ENCODE measurements around the gene FREY1. TPM values are rescaled to one million over a fixed set of nuclear protein-coding genes. Genes with fewer than 3 reads are reported as not detected.

The FREY1 gene
- total RNA-seq, 8 experiments from 2014 or later, result 0.60 to 5.1 (median 1.7) TPM; not detected in 1

DNA sequence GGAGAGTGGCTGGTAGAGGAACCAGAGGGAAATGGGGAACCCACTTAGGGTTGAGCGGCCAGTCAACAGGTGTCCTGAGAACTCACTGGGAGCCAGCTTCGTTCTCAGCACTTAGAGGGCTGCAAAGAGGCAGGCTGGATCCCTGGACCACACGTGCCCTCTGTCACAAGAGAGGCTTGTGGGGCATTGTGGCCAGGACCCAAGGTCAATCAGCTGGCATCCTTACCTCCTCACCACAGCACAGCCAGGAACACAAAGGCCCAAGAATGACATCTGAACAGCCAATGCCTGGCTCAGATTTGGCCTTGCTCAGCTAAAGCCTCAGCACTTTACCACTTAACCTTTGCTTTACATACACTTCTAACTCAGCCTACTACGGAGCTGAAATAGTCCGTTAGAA is 14.2 kb downstream of the FREY1 start:
- Histone ChIP-seq H3K4me3 (no peak overlapping the region), H3K27ac (no peak overlapping the region), H3K4me1 (replicated peaks in 1 of 2) (peaks cover 17 to 21% of the 10 kb centered on the region in 2 donors)
- no peak for ATAC-seq (replicated peaks in 6 of 8)
- WGBS, 10 experiments, result 0 to 80% (median 55%) methylated on average over 1 to 2 of the region's 5 CpGs; no CpG with 5 or more reads in 5 of the 10 experiments
- in situ Hi-C loops (cut with MboI; ENCODE audit: low pct_unique_long_range_greater_than_20kb in 2 of 9, low sequenced_read_pairs in 9 of 9, unreplicated experiment in 9 of 9), result loop anchor here in 1 of 9 experiments (25.0 kb wide), 1 partner anchor 419 kb away; no protein-coding TSS in a partner anchor

DNA sequence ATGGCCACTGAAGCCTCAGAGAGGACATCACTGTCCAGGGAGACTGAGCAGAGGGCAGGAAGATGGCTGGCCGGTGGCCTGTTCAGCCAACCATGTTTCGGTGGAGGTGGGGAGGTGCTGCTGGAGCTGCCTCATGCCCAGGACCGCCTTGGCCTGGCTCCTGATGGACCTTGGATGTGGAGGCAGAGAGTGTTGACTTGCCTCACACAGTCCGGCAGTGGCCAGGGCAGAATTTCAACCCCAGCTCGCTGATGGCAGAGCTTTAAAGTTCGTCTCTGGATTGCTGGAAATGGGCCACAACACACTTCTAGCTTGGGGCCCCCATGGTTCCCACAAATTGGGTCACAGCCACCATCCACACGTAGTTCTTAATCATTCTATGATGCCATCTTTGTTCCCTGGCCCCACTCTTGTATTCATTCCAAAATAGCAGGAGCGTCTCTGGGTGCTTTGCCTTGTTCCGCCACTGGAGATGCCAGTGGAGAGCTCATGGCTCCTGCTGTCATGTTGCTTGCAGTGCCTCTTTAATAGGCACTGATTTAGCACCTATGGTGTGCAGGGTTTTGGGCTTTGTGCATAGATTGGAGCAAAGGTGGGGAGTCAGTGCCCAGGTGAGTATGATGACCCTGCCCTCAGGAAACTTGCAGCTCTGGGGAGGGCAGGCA is 16.1 kb downstream of the FREY1 start:
- peak in 1 of 8 experiments; percentile 49 for ATAC-seq (replicated peaks in 6 of 8)
- H3K4me1 ChIP-seq (replicated peaks in 1 of 2), result peaks cover 12 to 17% of the 10 kb centered on the region in 2 donors
- in situ Hi-C loops (cut with MboI; ENCODE audit: low pct_unique_long_range_greater_than_20kb in 2 of 9, low sequenced_read_pairs in 9 of 9, unreplicated experiment in 9 of 9), result loop anchor here in 1 of 9 experiments (25.0 kb wide), 1 partner anchor 421 kb away; no protein-coding TSS in a partner anchor
- H3K27ac ChIP-seq, result no peak overlapping the region
- no peak overlapping the region for H3K4me3 ChIP-seq
- WGBS, 10 experiments, result 69 to 100% (median 83%) methylated on average over 1 to 4 of the region's 9 CpGs; no CpG with 5 or more reads in 5 of the 10 experiments

DNA sequence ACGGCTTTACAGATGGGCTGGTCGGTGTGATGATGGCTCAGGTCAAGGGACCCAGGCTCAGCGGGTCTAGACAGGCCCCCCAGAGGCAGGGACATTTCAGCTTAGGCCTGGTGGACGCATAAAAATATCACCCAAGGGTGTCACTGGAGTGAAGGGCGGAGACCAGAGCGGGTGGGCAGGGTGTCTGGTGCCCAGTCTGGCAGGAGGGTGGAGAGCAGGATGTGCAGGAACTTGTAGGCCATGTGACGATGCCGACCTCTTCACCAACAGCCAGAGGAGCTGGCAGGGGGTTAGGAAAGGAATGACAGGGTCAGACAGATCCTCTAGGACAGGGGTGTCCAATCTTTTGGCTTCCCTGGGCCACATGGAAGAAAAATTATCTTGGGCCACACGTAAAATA is 17.1 kb downstream of the FREY1 start:
- in situ Hi-C loops (cut with MboI; ENCODE audit: low pct_unique_long_range_greater_than_20kb in 2 of 9, low sequenced_read_pairs in 9 of 9, unreplicated experiment in 9 of 9), result loop anchor here in 1 of 9 experiments (25.0 kb wide), 1 partner anchor 422 kb away; no protein-coding TSS in a partner anchor
- Histone ChIP-seq H3K4me3 (no peak overlapping the region), H3K4me1 (replicated peaks in 1 of 2) (peaks cover 8 to 9% of the 10 kb centered on the region in 2 donors), H3K27ac (no peak overlapping the region)
- ATAC-seq (replicated peaks in 6 of 8), result no peak
- 40 to 100% (median 80%) methylated on average over 1 to 7 of the region's 9 CpGs; no CpG with 5 or more reads in 2 of the 10 experiments for WGBS, 10 experiments

DNA sequence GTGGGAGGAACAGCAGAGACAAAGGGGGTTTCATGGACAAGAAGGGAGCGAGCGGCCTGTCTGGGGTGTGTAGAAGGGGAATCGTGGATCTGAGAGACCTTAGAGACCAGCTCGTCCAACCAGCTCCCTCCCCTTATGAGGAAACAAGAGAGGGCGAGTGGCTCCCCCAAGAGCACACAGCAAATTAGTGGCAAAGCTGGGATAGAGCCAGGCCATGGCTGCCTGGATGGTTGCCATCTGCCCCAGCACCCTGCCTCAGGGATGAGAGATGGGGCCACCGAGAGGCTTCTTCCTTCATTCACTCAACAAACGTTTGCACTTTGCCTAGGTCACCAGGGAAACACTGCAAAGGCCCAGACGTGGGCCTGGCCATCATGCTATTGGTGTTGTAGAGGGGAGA is 17.5 kb downstream of the FREY1 start:
- no peak overlapping the region for H3K27ac ChIP-seq
- no peak overlapping the region for H3K4me3 ChIP-seq
- H3K4me1 ChIP-seq (replicated peaks in 1 of 2), result peaks cover 8 to 9% of the 10 kb centered on the region in 2 donors
- in situ Hi-C loops (cut with MboI; ENCODE audit: low pct_unique_long_range_greater_than_20kb in 2 of 9, low sequenced_read_pairs in 9 of 9, unreplicated experiment in 9 of 9), result loop anchor here in 1 of 9 experiments (25.0 kb wide), 1 partner anchor 423 kb away; no protein-coding TSS in a partner anchor
- WGBS, 10 experiments, result 28 to 93% (median 75%) methylated on average over 2 to 8 of the region's 8 CpGs; no CpG with 5 or more reads in 3 of the 10 experiments
- ATAC-seq (replicated peaks in 6 of 8), result no peak

DNA sequence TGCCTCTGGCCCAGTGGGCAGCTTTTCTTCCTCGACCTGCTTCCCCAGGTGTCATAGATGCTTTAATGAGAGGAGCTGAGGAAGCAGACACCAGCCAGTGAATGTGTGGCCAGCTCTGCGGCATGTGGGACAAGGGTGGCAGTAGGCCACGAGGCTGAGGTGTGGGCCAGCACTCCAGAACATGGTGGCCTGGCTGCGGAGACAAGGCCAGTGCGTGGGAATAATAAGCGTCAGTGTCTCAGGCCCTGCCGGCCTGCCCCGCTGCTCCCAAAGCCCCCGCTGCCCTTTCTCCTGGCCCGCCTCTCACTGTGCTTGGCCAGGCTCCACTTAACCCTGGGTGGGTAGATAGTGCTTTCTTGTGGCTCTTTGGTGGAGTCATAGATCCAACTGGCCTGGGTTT is 19.5 kb downstream of the FREY1 start:
- no peak overlapping the region for H3K27ac ChIP-seq
- peaks cover 0 to 8% of the 10 kb centered on the region in 2 donors for H3K4me1 ChIP-seq (replicated peaks in 1 of 2)
- ATAC-seq (replicated peaks in 6 of 8), result no peak
- in situ Hi-C loops (cut with MboI; ENCODE audit: low pct_unique_long_range_greater_than_20kb in 2 of 9, low sequenced_read_pairs in 9 of 9, unreplicated experiment in 9 of 9), result loop anchor here in 1 of 9 experiments (25.0 kb wide), 1 partner anchor 425 kb away; no protein-coding TSS in a partner anchor
- H3K4me3 ChIP-seq, result no peak overlapping the region
- 60 to 85% (median 80%) methylated on average over 1 to 5 of the region's 10 CpGs; no CpG with 5 or more reads in 4 of the 10 experiments for WGBS, 10 experiments

DNA sequence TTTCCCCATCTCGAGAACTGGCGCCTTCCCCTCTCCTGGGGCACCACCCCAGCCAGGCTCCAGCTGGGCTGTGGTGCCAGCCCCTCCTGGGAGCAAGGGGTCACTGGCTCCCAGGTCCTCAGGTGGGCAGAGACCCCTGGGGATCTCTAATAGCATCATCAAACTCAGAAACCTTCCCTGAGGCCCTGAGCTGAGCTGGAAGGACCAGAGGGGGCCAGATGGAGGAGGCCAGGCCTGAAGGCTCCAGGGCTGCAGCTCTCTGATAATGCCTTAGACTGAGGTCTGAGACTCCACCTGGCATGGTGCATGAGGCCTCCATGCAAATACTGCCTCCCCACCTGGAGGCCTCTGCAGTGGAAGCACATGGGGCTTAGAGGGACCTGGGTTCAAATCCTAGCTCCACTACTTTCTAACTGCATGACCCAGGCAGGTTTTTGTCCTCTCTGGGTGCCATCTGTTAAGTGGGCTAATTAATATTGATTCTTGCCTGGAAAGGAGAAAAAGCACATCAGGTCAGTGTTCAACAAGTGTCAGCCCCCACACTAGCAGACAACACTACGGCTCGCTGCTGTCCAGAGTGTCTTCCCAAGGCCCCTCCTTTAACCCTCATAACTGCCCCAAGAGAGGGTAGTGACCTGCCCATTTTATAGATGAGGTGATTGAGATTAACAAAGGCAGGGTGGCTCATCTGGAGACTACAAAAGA is 20.1 kb downstream of the FREY1 start:
- peak in 1 of 8 experiments; percentile 1 for ATAC-seq (replicated peaks in 6 of 8)
- in situ Hi-C loops (cut with MboI; ENCODE audit: low pct_unique_long_range_greater_than_20kb in 2 of 9, low sequenced_read_pairs in 9 of 9, unreplicated experiment in 9 of 9), result loop anchor here in 1 of 9 experiments (25.0 kb wide), 1 partner anchor 425 kb away; no protein-coding TSS in a partner anchor
- Histone ChIP-seq H3K27ac (no peak overlapping the region), H3K4me3 (peak overlapping the region; percentile 51 to 83 (median 62)), H3K4me1 (replicated peaks in 1 of 2) (peaks cover 0 to 8% of the 10 kb centered on the region in 2 donors)
- WGBS, 10 experiments, result 30 to 100% (median 86%) methylated on average over 1 to 4 of the region's 4 CpGs; no CpG with 5 or more reads in 4 of the 10 experiments

DNA sequence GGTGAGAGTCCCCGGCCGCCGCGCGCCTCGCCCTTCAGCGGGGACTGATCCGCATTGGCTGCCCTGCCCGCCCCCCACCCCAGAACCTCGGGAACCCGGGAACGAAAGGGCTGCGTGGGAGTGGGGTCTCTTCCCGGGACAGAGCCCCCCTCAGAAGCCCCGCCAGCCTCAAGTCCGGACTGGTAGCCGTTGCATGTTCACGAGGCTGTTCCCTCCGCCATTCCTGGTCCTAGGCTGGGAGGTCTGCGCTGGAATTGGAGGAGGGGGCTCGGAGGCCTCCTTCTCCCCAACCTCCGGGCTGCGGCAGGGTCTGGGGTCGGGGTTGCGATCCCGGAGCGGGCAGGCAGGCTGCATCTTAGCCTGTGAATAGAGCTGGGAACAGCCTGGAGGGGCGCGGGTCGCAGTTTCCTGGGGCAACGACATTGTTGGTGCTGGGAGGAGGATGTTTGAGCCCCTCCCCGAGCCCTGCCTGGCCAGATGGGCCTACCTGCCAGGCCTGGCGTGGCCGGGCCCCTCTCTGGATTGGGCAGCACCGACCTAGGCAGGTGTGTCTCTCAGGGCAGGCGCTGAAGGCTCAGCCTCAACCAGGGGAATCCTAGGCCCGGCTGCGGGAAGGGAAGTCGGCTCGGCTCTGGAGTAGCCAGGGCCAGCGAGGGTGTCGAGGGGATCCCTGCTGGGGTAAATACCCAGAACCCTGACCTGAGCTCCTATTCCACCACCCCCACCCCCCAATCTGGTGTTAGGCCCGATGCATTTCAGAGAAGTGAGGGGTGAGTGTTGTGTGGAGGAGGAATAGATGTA is 20.9 kb downstream of the FREY1 start:
- in situ Hi-C loops (cut with MboI; ENCODE audit: low pct_unique_long_range_greater_than_20kb in 2 of 9, low sequenced_read_pairs in 9 of 9, unreplicated experiment in 9 of 9), result loop anchor here in 1 of 9 experiments (25.0 kb wide), 1 partner anchor 426 kb away; no protein-coding TSS in a partner anchor
- Histone ChIP-seq H3K4me3 (peak overlapping the region; percentile 51 to 83 (median 62)), H3K4me1 (replicated peaks in 1 of 2) (peaks cover 2 to 13% of the 10 kb centered on the region in 2 donors), H3K27ac (peak overlapping the region in 1 of 2 donors; percentile 69)
- 0 to 35% (median 25%) methylated on average over 1 to 8 of the region's 43 CpGs; no CpG with 5 or more reads in 6 of the 10 experiments for WGBS, 10 experiments
- ATAC-seq (replicated peaks in 6 of 8), result peak in 5 of 8 experiments; percentile 24 to 46 (median 38)

DNA sequence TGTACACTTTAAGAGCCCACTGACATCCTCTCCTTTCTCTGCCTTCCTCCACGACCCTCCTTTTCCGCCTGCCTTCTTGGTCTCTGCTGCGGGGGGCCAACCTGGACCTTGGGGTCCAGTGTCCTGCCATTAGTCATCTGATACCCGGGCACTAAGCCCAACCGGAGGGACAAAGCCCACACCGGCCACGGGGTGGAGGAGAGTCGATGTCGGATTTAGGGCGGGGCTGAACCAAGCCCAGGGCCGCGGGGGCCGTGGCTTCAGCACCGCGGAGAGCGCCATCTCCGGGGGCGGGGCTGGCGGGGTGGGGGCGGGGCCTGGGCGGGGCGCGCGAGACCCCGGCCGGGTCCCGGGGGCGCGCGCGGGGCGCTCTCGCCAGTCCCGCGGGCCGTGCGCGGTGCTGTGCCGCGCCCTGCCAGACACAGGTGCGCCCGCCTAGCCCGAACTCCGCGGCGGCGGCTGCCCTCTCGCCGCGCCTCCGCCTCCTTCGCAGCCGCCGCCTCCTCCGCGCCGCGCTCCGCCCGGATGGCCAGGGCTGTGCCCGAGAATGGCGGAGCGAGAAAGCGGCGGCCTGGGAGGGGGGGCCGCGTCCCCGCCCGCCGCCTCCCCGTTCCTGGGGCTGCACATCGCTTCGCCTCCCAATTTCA is 21.7 kb downstream of the FREY1 start, which contains the start of gene MAPK8IP1:
Gene MAPK8IP1, plus strand, starts transcription at position 378 of the 647 bp plus-strand sequence. Its CDS starts 170 bp downstream, at position 548.
- WGBS, 10 experiments, result 0 to 20% (median 0%) methylated on average over 1 to 2 of the region's 73 CpGs; no CpG with 5 or more reads in 7 of the 10 experiments
- Histone ChIP-seq H3K4me3 (peak within 1 kb of the TSS; percentile 51 to 83 (median 62)), H3K27ac (peak within 1 kb of the TSS; percentile 12 to 69), H3K4me1 (replicated peaks in 1 of 2) (peaks cover 9 to 20% of the 10 kb centered on the region in 2 donors)
- peak; percentile 76 to 92 (median 80) for ATAC-seq (replicated peaks in 6 of 8)
- in situ Hi-C loops (cut with MboI; ENCODE audit: low pct_unique_long_range_greater_than_20kb in 2 of 9, low sequenced_read_pairs in 9 of 9, unreplicated experiment in 9 of 9), result loop anchor here in 1 of 9 experiments (25.0 kb wide), 1 partner anchor 427 kb away; no protein-coding TSS in a partner anchor

DNA sequence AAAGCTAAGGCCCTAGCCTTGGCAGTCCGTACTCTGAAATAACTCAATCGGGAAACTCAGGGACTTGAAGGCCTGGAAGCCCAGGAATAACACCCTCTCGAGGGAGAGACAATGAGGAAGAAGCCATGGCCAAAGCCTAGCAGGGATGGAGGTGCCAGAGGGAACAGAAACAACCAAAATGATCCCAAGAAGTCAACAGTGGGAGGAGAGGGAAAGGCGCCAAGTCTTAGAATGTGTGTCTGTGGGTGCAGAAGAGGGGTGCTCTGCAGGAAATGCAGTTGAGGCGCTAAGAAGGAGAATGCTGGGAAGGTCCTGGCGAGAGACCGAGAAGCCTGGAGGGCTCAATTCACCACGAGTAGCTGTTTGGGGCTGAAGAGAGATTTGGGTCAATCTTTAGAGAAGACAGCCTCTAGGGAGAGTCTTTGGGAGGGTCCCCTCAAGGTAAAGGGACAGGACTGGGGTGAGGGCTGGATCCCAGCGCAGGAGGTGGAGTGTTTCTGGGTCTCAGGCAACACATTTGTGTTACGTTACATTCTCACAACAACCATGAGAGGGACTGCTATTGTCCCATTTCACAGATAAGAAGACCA is 22.4 kb downstream of the FREY1 start:
- Histone ChIP-seq H3K4me1 (replicated peaks in 1 of 2) (peaks cover 12 to 25% of the 10 kb centered on the region in 2 donors), H3K4me3 (peak overlapping the region; percentile 51 to 83 (median 62)), H3K27ac (no peak overlapping the region)
- in situ Hi-C loops (cut with MboI; ENCODE audit: low pct_unique_long_range_greater_than_20kb in 2 of 9, low sequenced_read_pairs in 9 of 9, unreplicated experiment in 9 of 9), result loop anchor here in 1 of 9 experiments (25.0 kb wide), 1 partner anchor 428 kb away; no protein-coding TSS in a partner anchor
- WGBS, 10 experiments, result 73 to 93% (median 88%) methylated on average over 3 to 9 of the region's 10 CpGs; no CpG with 5 or more reads in 5 of the 10 experiments
- no peak for ATAC-seq (replicated peaks in 6 of 8)

DNA sequence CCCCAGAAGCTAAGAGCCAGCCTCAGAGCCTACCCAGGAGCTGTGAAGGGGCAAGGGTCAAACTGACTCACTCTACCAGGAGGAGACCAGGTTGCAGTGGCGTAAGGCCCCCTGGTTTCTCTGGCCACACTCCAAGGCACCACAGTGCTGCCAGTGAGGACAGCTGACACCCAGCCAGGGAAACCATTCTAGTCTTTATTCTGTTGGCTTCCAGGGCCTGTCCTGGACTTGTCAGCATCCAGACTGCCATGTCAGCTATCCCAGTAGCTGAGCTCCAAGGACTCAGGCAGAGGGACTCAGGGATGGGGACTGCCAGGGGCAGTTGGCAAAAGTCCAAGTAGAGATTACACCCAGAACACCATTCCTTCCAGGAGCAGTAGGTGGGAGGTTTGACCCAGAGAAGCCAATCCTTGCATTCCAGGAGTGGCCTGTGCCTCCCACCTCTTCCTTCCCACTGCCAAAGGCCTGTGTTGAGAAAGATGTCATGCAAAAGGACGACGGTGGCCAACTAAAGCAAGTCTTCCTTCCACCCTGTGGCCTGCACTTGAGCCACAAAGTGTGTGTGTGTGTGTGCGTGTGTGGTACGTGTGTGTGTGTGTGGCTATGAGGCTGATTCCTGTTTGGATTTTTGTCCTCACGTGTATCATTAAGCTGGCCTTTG is 25.2 kb downstream of the FREY1 start:
- H3K4me1 ChIP-seq (replicated peaks in 1 of 2), result peaks cover 14 to 23% of the 10 kb centered on the region in 2 donors
- H3K4me3 ChIP-seq, result no peak overlapping the region
- 33 to 100% (median 80%) methylated on average over 1 to 2 of the region's 6 CpGs; no CpG with 5 or more reads in 4 of the 10 experiments for WGBS, 10 experiments
- in situ Hi-C loops (cut with MboI; ENCODE audit: low pct_unique_long_range_greater_than_20kb in 2 of 9, low sequenced_read_pairs in 9 of 9, unreplicated experiment in 9 of 9), result loop anchor here in 1 of 9 experiments (25.0 kb wide), 1 partner anchor 430 kb away; no protein-coding TSS in a partner anchor
- no peak for ATAC-seq (replicated peaks in 6 of 8)
- H3K27ac ChIP-seq, result peak overlapping the region; percentile 68 to 79
